Measurements from ENCODE around the gene TAF4. TPM values are rescaled to one million over a fixed set of nuclear protein-coding genes. Genes with fewer than 3 reads are reported as not detected.

The TAF4 gene
- total and polyA plus RNA-seq, 2 donors (not counting 3 experiments of a cell fraction or from before 2014, with no cell fraction given), result 6.1 to 19.5 TPM

- BruUV-seq (replicated peaks), result no TSS peak
- H3K4me1 ChIP-seq (ENCODE audit: control insufficient read depth, extremely low read depth, insufficient read depth, low read length), result no peaks in the 10 kb centered on the region
- no peak overlapping the region for H2AFZ ChIP-seq (ENCODE audit: low read depth, low read length)
- no peak for FAIRE-seq
- no peak for DNase-seq (ENCODE audit: low read depth, low spot score)
- H3K27me3 ChIP-seq (ENCODE audit: control insufficient read depth in 2 of 2, insufficient read depth in 2 of 2, low read length in 2 of 2), result peaks cover 7 to 17% of the 10 kb centered on the region in 2 experiments
- no peaks in the 10 kb centered on the region for H3K9me1 ChIP-seq (replicated peaks; ENCODE audit: control insufficient read depth, extremely low read depth, insufficient read depth, low read length)
- H3K79me2 ChIP-seq (ENCODE audit: control insufficient read depth, insufficient read depth, low read length), result no peaks in the 10 kb centered on the region
- ChIA-PET POLR2A (no interaction called here), CTCF (interaction anchor here (1.5 kb wide), 1 partner anchor 104 kb away, joined by 4 read pairs; no protein-coding TSS in a partner anchor)
- no peak overlapping the region for H3K4me2 ChIP-seq (ENCODE audit: insufficient read depth, low read length)
- TF ChIP-seq MAX (IDR thresholded peaks at IDR 0.05; ENCODE audit: insufficient read depth, insufficient read length) (no peak), CTCF (IDR thresholded peaks at IDR 0.05; ENCODE audit: extremely low read depth in 1 of 2, insufficient read depth in 1 of 2, low read depth in 1 of 2, low read length in 2 of 2) (no peak), FOS (IDR thresholded peaks at IDR 0.05; ENCODE audit: borderline replicate concordance, insufficient read depth, low read length) (no peak), JUN (IDR thresholded peaks at IDR 0.05; ENCODE audit: borderline replicate concordance, insufficient read depth, insufficient read length, low read depth) (no peak), MYC (IDR thresholded peaks at IDR 0.05; ENCODE audit: low read depth, low read length) (no peak), EZH2 (IDR thresholded peaks at IDR 0.05; ENCODE audit: borderline replicate concordance, low read depth, low read length, severe bottlenecking) (no peak), GATA2 (IDR thresholded peaks at IDR 0.05; ENCODE audit: insufficient read depth, insufficient read length, low read depth, low read length) (no peak), POLR2A (IDR thresholded peaks at IDR 0.05; ENCODE audit: low read depth, low read length) (no peak), POLR2AphosphoS5 (IDR thresholded peaks at IDR 0.05; ENCODE audit: insufficient read depth, low read depth, low read length) (no peak)
- H3K36me3 ChIP-seq (ENCODE audit: control insufficient read depth in 2 of 2, extremely low read depth in 1 of 2, insufficient read depth in 2 of 2, low read length in 2 of 2), result no peaks in the 10 kb centered on the region
- H3K27ac ChIP-seq (ENCODE audit: insufficient read depth, low read depth, low read length), result no peak overlapping the region
- H4K20me1 ChIP-seq (replicated peaks; ENCODE audit: control insufficient read depth, extremely low read depth, insufficient read depth, low read length), result no peaks in the 10 kb centered on the region
- dilution Hi-C loops (cut with MboI; ENCODE audit: extremely low pct_ligation_motif_present, low sequenced_read_pairs), result no loop called here
- no peak overlapping the region for H3K9ac ChIP-seq (replicated peaks; ENCODE audit: extremely low read depth, insufficient read depth, low read length)
- intact Hi-C loops (cut with micrococcal nuclease), result no loop called here
- H3K9me3 ChIP-seq (replicated peaks; ENCODE audit: control insufficient read depth, insufficient read depth, low read length), result peaks cover 2% of the 10 kb centered on the region
- no peak overlapping the region for H3K4me3 ChIP-seq (replicated peaks in 1 of 3; ENCODE audit: insufficient read depth in 1 of 3, low read depth in 1 of 3, low read length in 3 of 3)
Measured at GRCh38 chr20:62114894-62115293, 49.2 kb upstream of the TAF4 start.

Data from endothelial cell of umbilical vein (primary cell).